ENCODE measurements around the gene IQCE. TPM values are rescaled to one million over a fixed set of nuclear protein-coding genes. Genes with fewer than 3 reads are reported as not detected.

Gene IQCE
- total RNA-seq, 1 experiment from 2014 or later: 21.4 TPM

- no peak for TF ChIP-seq YY1 (IDR thresholded peaks at IDR 0.05; ENCODE audit: extremely low read depth, insufficient replicate concordance, low read depth, low read length)
- no peak for TF ChIP-seq ELF1 (IDR thresholded peaks at IDR 0.05; ENCODE audit: borderline replicate concordance, low read depth)
- TF ChIP-seq JUND (IDR thresholded peaks at IDR 0.05): no peak
- TF ChIP-seq SRF (IDR thresholded peaks at IDR 0.05; ENCODE audit: low read depth): no peak
- TF ChIP-seq EGR1 (IDR thresholded peaks at IDR 0.05; ENCODE audit: low read depth): no peak
- no peak for TF ChIP-seq EZH2phosphoT487 (IDR thresholded peaks at IDR 0.05; ENCODE audit: borderline replicate concordance)
These were observed 47.6 kb upstream of the IQCE start (continued) for GRCh38 chr7:2510909-2511768.

DNA sequence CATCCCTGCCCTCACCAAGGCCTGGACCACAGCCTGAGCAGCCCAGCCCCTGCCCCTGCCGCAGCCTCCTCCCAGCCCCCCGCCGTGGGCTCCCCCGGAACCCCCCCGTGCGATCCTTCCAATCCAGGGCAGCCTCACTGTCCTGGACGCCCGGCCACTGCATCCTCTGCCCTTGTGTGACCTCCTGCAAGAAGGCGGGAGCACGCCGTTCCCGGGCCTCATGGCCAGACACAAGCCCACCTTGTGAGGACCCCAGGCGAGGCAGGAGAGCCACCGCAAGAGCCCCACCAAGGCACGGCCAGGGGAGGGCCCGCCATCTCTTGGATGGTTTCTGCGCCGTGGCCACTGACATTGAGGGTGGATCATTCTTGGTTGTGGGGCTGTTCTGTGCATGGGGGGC is 47.0 kb upstream of the IQCE start:
- H3K4me2 ChIP-seq (ENCODE audit: low read length): no peak overlapping the region
- no peaks in the 10 kb centered on the region for H3K9me2 ChIP-seq (ENCODE audit: insufficient read depth)
- ATAC-seq: no peak
- CTCF ChIA-PET: no interaction called here
- no peaks in the 10 kb centered on the region for H3K36me3 ChIP-seq (ENCODE audit: control insufficient read depth in 1 of 2, insufficient read depth in 2 of 2, low read length in 2 of 2)
- POLR2A ChIA-PET: no interaction called here
- RAD21 ChIA-PET (ENCODE audit: low non-redundant PET in 1 of 2, low total read pairs in 2 of 2, uncharacterized antibody in 2 of 2, unreplicated experiment in 2 of 2): no interaction called here
- H3K4me3 ChIP-seq (replicated peaks in 1 of 2; ENCODE audit: low read depth in 1 of 2, low read length in 2 of 2): no peak overlapping the region
- no peaks in the 10 kb centered on the region for H4K20me1 ChIP-seq (ENCODE audit: insufficient read depth)
- DNase-seq (ENCODE audit: low read depth, low spot score): no peak
- peaks cover 0 to under 1% of the 10 kb centered on the region in 2 experiments; a peak in 1 of 4 replicates for H3K4me1 ChIP-seq (ENCODE audit: control insufficient read depth in 1 of 2, insufficient read depth in 2 of 2, low read length in 2 of 2)
- no peak overlapping the region for H2AFZ ChIP-seq (ENCODE audit: low read depth, low read length, poor library complexity, severe bottlenecking)
- H3K27me3 ChIP-seq (ENCODE audit: insufficient read depth, low read length): no peaks in the 10 kb centered on the region
- no TSS peak for BruUV-seq (replicated peaks)
- H3K9me3 ChIP-seq (ENCODE audit: control insufficient read depth in 1 of 2, insufficient read depth in 1 of 2, low read depth in 1 of 2, low read length in 2 of 2): no peaks in the 10 kb centered on the region
- H3K9ac ChIP-seq (ENCODE audit: low read length): no peak overlapping the region
- intact Hi-C loops (cut with micrococcal nuclease): no loop called here
- TF ChIP-seq FOSL1 (IDR thresholded peaks at IDR 0.05; ENCODE audit: low read depth) (no peak), REST (IDR thresholded peaks at IDR 0.05; ENCODE audit: low read depth) (no peak)
- no peak overlapping the region for H3K27ac ChIP-seq (ENCODE audit: low read depth, low read length)
- no peaks in the 10 kb centered on the region for H3K79me2 ChIP-seq (ENCODE audit: insufficient read depth, low read length)
